ENCODE results near the gene GRB10. TPM values are rescaled to one million over a fixed set of nuclear protein-coding genes. Genes with fewer than 3 reads are reported as not detected.

Gene GRB10
- total RNA-seq, 4 donors from 2014 or later, result 8.8 to 55.7 (median 14.3) TPM

- WGBS, 2 donors (ENCODE audit: low coverage in 1 of 2), result 93 to 94% methylated on average over 3 to 6 of the region's 6 CpGs
- Histone ChIP-seq H3K4me3 (no peak overlapping the region), H3K27ac (no peak overlapping the region), H3K36me3 (no peaks in the 10 kb centered on the region), H3K27me3 (no peaks in the 10 kb centered on the region), H3K4me1 (no peaks in the 10 kb centered on the region), H3K9me3 (no peaks in the 10 kb centered on the region)
- in situ Hi-C loops (cut with MboI; ENCODE audit: low pct_ligation_motif_present in 1 of 4, low pct_unique_long_range_greater_than_20kb in 1 of 4, low sequenced_read_pairs in 3 of 4) (loop anchor here in 1 of 4 donors (25.0 kb wide), 1 partner anchor 182 kb away; the partner anchor contains the start of gene FIGNL1), intact Hi-C loops (cut with DNase I; ENCODE audit: low total_unique reads) (no loop called here)
- TF ChIP-seq EP300 (IDR thresholded peaks at IDR 0.05; ENCODE audit: low read depth) (no peak), POLR2A (IDR thresholded peaks at IDR 0.05) (no peak), CTCF (IDR thresholded peaks at IDR 0.05) (no peak), POLR2AphosphoS5 (IDR thresholded peaks at IDR 0.05) (no peak)
- no peak for DNase-seq
Measured at GRCh38 chr7:50644114-50644513, 138.6 kb downstream of the GRB10 start.

GRCh38 chr7:50641442-50642405 lies 141.0 kb downstream of the GRB10 start:
- in situ Hi-C loops (cut with MboI; ENCODE audit: low pct_ligation_motif_present in 1 of 4, low pct_unique_long_range_greater_than_20kb in 1 of 4, low sequenced_read_pairs in 3 of 4), result loop anchor here in 1 of 4 donors (25.0 kb wide), 1 partner anchor 179 kb away; the partner anchor contains the start of gene FIGNL1
- H3K4me3 ChIP-seq, result no peak overlapping the region
- no peaks in the 10 kb centered on the region for H3K36me3 ChIP-seq
- H3K27ac ChIP-seq, result no peak overlapping the region
- no peaks in the 10 kb centered on the region for H3K4me1 ChIP-seq
- intact Hi-C loops (cut with DNase I; ENCODE audit: low total_unique reads), result no loop called here
- no peaks in the 10 kb centered on the region for H3K9me3 ChIP-seq
- 87% methylated on average over 18 of the region's 18 CpGs; no CpG with 5 or more reads in 1 of the 2 donors for WGBS, 2 donors (ENCODE audit: low coverage in 1 of 2)
- TF ChIP-seq POLR2A (IDR thresholded peaks at IDR 0.05) (no peak), CTCF (IDR thresholded peaks at IDR 0.05) (no peak), POLR2AphosphoS5 (IDR thresholded peaks at IDR 0.05) (no peak), EP300 (IDR thresholded peaks at IDR 0.05; ENCODE audit: low read depth) (no peak)
- H3K27me3 ChIP-seq, result no peaks in the 10 kb centered on the region
- no peak for DNase-seq

- Histone ChIP-seq H3K9me3 (no peaks in the 10 kb centered on the region), H3K4me3 (no peak overlapping the region), H3K36me3 (no peaks in the 10 kb centered on the region), H3K4me1 (no peaks in the 10 kb centered on the region), H3K27me3 (no peaks in the 10 kb centered on the region), H3K27ac (no peak overlapping the region)
- in situ Hi-C loops (cut with MboI; ENCODE audit: low pct_ligation_motif_present in 1 of 4, low pct_unique_long_range_greater_than_20kb in 1 of 4, low sequenced_read_pairs in 3 of 4), result loop anchor here in 1 of 4 donors (25.0 kb wide), 1 partner anchor 178 kb away; the partner anchor contains the start of gene FIGNL1
- intact Hi-C loops (cut with DNase I; ENCODE audit: low total_unique reads), result no loop called here
- no peak for DNase-seq
- WGBS, 2 donors (ENCODE audit: low coverage in 1 of 2), result 65 to 89% methylated on average over 4 to 7 of the region's 7 CpGs
- TF ChIP-seq POLR2AphosphoS5 (IDR thresholded peaks at IDR 0.05) (no peak), CTCF (IDR thresholded peaks at IDR 0.05) (no peak), EP300 (IDR thresholded peaks at IDR 0.05; ENCODE audit: low read depth) (no peak), POLR2A (IDR thresholded peaks at IDR 0.05) (no peak)
Measured at GRCh38 chr7:50640779-50641178, 141.9 kb downstream of the GRB10 start.

- in situ Hi-C loops (cut with MboI; ENCODE audit: low pct_ligation_motif_present in 1 of 4, low pct_unique_long_range_greater_than_20kb in 1 of 4, low sequenced_read_pairs in 3 of 4), result loop anchor here in 1 of 4 donors (25.0 kb wide), 1 partner anchor 178 kb away; the partner anchor contains the start of gene FIGNL1
- Histone ChIP-seq H3K9me3 (no peaks in the 10 kb centered on the region), H3K4me3 (no peak overlapping the region), H3K4me1 (no peaks in the 10 kb centered on the region), H3K27me3 (no peaks in the 10 kb centered on the region), H3K36me3 (no peaks in the 10 kb centered on the region), H3K27ac (no peak overlapping the region)
- DNase-seq, result no peak
- TF ChIP-seq POLR2AphosphoS5 (IDR thresholded peaks at IDR 0.05), result no peak
- no peak for TF ChIP-seq CTCF (IDR thresholded peaks at IDR 0.05)
- TF ChIP-seq EP300 (IDR thresholded peaks at IDR 0.05; ENCODE audit: low read depth), result no peak
- TF ChIP-seq POLR2A (IDR thresholded peaks at IDR 0.05), result no peak
- 50 to 69% methylated on average over 1 to 2 of the region's 2 CpGs for WGBS, 2 donors (ENCODE audit: low coverage in 1 of 2)
- intact Hi-C loops (cut with DNase I; ENCODE audit: low total_unique reads), result no loop called here
Measured at GRCh38 chr7:50640256-50640655, 142.4 kb downstream of the GRB10 start.
